PFSK-1 (cell line): ENCODE measurements around the gene SLC6A13.

Experiments used
- FOXP2 ChIP-seq: optimal IDR thresholded peaks from 2 replicates; pipeline ENCODE3; 2011; ENCODE audit warnings: borderline replicate concordance, control low read depth, inconsistent platforms; ENCODE audit not compliant: insufficient read depth; ENCODE audit errors: extremely low read length, extremely low read depth
- POLR2AphosphoS5 ChIP-seq: IDR thresholded peaks from 2 replicates; pipeline ENCODE4 v1.6.1; 2012; ENCODE audit warnings: low read depth, mild to moderate bottlenecking, control low read depth, low read length, moderate library complexity
- SIN3A ChIP-seq: IDR thresholded peaks from 2 replicates; pipeline ENCODE4 v1.6.1; 2012; ENCODE audit warnings: mild to moderate bottlenecking, low read length, moderate library complexity, borderline replicate concordance; ENCODE audit not compliant: insufficient read depth
- TAF1 ChIP-seq: IDR thresholded peaks from 2 replicates; pipeline ENCODE4 v1.6.1; 2012; ENCODE audit warnings: low read length, control low read depth, borderline replicate concordance; ENCODE audit not compliant: insufficient read depth
- TF ChIP-seq, protein P1 (sequence below), 2 experiments: IDR thresholded peaks; 2 replicates each; pipeline versions ENCODE4 v1.6.1 to v1.8.0; 2011 to 2012; ENCODE audit warnings: low read depth in 2 of 2, low read length in 2 of 2, control low read depth in 1 of 2, inconsistent platforms in 1 of 2, mild to moderate bottlenecking in 1 of 2, moderate library complexity in 1 of 2; ENCODE audit not compliant: insufficient read depth in 1 of 2

SLC6A13 gene

DNA sequence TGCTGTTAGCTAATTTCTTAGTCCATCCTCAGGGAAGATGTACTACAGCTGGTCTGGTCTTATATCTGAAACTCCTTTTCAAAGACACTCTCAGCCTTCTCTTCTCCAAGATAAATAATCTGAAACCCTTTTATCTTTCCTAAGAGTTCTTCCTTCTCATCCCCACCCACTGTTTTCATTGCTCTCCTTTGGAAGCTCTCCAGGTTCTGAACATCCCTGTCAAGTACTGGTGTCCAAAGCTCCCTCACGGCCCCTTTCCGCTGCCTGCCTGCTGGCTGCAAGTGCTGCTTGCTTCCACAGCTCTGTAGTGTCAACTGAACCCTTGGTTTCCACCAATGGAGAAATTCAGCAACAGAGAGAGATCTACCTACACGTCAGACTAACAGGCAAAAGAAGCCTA, 6.6 kb upstream of the SLC6A13 start:
- TF ChIP-seq SIN3A: no peak
- no peak for TF ChIP-seq POLR2AphosphoS5

DNA sequence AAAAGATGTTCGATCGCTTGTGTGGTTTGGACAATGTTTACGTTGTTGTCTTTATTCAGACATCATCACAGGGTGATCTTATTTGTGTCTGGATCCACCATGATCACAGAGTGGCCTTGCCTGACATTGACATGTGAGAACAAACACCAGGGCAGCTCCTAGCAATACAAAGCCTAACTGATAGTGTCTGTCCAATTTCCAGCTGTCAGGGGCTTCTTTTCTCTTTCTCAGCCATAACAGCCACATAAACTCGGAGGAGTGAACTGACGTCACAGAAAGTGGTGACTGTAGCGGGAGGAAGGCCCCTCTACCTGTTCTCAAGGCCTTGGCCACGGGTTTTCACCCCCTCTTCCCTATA, 5.8 kb upstream of the SLC6A13 start:
- TF ChIP-seq FOXP2: no peak
- TF ChIP-seq TAF1: no peak
- TF ChIP-seq SIN3A: no peak
- TF ChIP-seq, protein P1, sequence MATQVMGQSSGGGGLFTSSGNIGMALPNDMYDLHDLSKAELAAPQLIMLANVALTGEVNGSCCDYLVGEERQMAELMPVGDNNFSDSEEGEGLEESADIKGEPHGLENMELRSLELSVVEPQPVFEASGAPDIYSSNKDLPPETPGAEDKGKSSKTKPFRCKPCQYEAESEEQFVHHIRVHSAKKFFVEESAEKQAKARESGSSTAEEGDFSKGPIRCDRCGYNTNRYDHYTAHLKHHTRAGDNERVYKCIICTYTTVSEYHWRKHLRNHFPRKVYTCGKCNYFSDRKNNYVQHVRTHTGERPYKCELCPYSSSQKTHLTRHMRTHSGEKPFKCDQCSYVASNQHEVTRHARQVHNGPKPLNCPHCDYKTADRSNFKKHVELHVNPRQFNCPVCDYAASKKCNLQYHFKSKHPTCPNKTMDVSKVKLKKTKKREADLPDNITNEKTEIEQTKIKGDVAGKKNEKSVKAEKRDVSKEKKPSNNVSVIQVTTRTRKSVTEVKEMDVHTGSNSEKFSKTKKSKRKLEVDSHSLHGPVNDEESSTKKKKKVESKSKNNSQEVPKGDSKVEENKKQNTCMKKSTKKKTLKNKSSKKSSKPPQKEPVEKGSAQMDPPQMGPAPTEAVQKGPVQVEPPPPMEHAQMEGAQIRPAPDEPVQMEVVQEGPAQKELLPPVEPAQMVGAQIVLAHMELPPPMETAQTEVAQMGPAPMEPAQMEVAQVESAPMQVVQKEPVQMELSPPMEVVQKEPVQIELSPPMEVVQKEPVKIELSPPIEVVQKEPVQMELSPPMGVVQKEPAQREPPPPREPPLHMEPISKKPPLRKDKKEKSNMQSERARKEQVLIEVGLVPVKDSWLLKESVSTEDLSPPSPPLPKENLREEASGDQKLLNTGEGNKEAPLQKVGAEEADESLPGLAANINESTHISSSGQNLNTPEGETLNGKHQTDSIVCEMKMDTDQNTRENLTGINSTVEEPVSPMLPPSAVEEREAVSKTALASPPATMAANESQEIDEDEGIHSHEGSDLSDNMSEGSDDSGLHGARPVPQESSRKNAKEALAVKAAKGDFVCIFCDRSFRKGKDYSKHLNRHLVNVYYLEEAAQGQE (IDR thresholded peaks at IDR 0.05; ENCODE audit: insufficient read depth in 1 of 2, low read depth in 2 of 2, low read length in 2 of 2): no peak
- TF ChIP-seq POLR2AphosphoS5: no peak

DNA sequence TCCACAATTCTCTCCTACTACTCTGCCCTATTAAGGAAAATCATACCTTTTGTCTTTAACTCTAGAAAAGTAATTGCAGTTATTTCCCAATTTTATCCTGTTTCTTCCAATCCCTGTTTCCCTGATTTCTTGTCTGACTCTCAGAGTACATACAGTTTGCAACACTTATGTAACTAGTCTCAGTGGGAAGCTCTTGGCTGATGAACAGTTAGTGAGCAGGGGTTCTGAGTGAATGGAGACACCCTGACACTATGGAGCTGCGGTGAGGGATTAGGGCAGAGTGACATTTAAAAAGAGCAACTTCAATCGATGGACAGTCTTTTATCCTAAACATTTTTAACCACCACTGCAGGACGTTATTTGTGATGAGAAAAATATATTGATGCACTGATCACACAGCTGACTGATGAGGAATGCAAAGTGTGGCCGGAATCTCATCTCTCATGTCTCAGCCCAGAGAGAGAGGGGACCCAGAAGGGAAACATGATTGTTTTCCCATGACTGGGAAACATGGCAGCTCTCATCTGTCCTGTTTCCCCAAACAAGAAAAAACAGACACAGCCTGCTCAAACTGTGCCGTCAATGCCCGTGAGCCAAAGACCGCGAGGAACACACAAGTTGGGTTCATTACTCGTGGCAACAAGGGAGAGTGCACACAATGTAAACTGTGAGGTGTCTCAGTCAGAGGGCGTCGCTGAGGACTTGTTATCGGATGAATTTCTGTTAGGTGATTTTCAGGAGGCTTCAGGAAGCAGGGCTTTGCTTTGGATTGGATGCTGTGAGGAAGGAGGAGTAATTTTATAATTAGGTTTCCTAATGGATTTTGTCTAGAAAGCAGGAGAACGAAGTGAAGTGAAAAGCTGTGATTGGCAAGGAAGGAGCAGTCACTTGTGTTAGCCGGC, 5.2 kb upstream of the SLC6A13 start:
- TF ChIP-seq POLR2AphosphoS5 (no peak), FOXP2 (no peak), TAF1 (no peak), SIN3A (no peak)
- TF ChIP-seq, protein P1 (IDR thresholded peaks at IDR 0.05; ENCODE audit: insufficient read depth in 1 of 2, low read depth in 2 of 2, low read length in 2 of 2): no peak

DNA sequence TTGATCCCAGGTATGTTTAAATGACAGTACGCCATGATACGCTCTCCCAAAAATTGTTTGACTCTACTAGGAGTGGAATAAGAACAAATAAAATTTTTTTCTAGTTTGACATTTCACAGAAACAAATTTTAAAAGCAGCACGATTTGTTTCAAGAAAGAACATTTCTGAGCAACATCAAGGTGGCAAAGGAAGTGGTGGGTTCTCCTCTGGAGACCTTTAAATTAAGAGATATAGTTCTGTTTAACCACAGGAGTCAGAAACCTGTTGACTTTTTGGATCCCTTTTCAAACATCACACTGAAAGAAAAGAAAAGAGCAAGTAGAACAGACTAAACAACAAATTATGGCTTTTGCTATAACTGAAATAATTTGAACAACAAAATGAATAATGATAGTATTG, 2.5 kb upstream of the SLC6A13 start:
- TF ChIP-seq SIN3A: no peak
- no peak for TF ChIP-seq POLR2AphosphoS5
- TF ChIP-seq, protein P1 (IDR thresholded peaks at IDR 0.05; ENCODE audit: insufficient read depth in 1 of 2, low read depth in 2 of 2, low read length in 2 of 2): no peak
- no peak for TF ChIP-seq FOXP2
- TF ChIP-seq TAF1: no peak

DNA sequence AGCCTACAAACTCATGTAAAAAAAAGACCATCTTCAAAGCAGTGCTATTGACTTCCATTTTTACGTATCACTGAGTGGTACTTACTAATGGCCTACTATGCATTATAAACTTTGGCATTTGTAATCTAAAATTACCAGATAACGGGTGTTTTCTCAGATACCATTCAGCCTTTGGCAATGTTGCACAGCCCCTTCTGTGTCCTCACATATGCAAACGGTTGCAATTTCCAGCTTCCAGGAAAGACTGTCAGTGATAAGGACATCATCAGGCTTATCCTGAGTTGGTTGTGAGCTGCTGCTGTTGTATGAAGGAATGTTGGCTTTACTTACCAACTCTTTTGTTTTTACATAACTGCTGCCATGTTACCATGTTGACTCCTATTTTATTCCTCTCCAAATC, 1.6 kb upstream of the SLC6A13 start:
- TF ChIP-seq, protein P1 (IDR thresholded peaks at IDR 0.05; ENCODE audit: insufficient read depth in 1 of 2, low read depth in 2 of 2, low read length in 2 of 2): no peak
- TF ChIP-seq SIN3A (no peak), FOXP2 (no peak), TAF1 (no peak), POLR2AphosphoS5 (no peak)
